NOMO-1 (cell line): Measurements from ENCODE around the gene IRAK2.
A peak's percentile ranks its signal among the peaks of the same experiment; 100 is the strongest.
"Not testable (repeated sequence)": the region's sequence is repeated elsewhere in the genome, so short reads cannot be mapped to it uniquely, and the experiment has no call there.

Experiments used
- DNase-seq, 2 experiments: peaks; one replicate each; lab custom pipeline; 2025; ENCODE audit not compliant: unreplicated experiment in 2 of 2; lab: John Stamatoyannopoulos, UW

Gene IRAK2

DNA sequence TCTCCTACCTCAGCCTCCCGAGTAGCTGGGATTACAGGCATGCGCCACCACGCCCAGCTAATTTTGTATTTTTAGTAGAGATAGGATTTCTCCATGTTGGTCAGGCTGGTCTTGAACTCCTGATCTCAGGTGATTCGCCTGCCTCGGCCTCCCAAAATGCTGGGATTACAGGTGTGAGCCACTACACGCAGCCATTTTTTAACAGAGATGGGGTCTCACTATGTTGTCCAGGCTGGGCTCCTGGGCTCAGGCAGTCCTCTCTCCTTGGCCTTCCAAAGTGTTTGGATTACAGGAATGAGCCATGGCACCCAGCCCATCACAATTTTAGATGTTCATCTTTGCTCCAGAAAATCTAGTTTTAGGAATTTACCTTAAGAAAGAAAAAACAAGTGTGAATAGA, 6.2 kb upstream of the IRAK2 start:
- DNase-seq = not testable (repeated sequence)

DNA sequence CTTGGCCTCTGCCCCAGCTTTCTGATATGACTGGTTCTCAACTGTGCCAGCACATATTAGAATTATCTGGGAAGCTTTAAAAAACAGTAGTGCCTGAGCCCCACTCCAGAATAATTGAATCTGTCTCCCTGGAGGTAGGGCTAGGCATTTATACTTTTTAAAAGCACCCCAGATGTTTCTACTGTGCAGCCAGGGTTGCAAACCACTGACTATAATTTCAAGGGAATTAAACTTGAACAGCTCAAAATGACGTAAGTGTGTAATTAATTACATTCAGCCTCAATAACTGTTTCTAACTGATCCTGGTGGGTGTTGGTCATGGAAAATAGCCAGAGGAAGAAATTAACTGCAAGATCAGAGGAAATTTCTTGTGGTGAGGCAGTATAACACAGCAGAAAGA, 4.4 kb upstream of the IRAK2 start:
- no peak for DNase-seq

- no peak for DNase-seq
These were observed 3.8 kb upstream of the IRAK2 start for GRCh38 chr3:10160925-10161324.

DNA sequence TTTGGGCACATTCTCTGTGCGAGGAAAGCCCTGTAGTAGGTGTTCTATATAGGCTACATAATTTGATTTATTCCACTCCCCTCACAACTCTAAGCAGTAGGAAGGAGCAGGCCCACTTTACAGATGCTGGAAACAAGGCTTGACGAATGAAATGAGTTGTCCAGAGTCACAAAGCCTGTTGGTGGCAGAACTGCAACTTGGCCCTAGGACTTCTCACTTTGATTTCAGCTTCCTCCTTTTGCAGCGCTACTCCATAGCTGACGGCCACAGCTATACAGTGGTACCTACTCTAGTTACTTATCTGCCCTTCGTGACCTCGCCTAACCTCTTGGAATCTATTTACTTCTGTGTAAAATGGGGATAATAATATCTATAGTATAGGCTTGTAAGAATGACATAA, 2.5 kb upstream of the IRAK2 start:
- peak; percentile 23 to 42 for DNase-seq

DNA sequence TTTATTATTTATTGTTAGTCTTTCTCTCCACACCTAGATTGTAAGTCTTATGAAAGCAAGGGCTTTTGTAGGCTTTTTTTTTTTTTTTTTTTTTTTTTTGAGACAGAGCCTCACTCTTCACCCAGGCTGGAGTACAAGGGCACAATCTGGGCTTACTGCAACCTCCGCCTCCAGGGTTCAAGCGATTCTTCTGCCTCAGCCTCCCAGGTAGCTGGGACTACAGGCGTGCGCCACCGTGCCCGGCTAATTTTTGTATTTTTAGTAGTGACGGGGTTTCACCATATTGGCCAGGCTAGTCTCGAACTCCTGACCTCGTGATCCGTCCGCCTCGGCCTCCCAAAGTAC, 546 bp upstream of the IRAK2 start:
- DNase-seq = not testable (repeated sequence)

DNA sequence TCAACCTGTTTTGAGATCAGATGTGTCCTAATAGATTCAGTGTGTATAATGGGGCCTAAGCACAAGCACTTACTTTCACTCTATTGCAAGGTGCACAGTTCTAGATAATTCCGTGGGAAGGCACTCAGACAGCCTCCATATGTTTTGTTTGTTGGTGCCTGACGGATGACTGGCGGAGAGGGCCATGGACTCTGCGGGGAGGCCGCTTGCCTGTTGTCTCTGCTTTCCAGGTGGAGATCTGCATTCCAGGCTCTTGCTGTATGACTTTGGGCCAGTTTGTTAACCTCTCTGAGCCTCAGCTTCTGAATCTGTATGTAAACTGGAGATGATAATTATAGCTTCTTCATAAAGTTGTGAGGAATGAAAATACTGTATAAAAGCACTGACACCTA, 1.5 kb downstream of the IRAK2 start:
- DNase-seq = no peak

DNA sequence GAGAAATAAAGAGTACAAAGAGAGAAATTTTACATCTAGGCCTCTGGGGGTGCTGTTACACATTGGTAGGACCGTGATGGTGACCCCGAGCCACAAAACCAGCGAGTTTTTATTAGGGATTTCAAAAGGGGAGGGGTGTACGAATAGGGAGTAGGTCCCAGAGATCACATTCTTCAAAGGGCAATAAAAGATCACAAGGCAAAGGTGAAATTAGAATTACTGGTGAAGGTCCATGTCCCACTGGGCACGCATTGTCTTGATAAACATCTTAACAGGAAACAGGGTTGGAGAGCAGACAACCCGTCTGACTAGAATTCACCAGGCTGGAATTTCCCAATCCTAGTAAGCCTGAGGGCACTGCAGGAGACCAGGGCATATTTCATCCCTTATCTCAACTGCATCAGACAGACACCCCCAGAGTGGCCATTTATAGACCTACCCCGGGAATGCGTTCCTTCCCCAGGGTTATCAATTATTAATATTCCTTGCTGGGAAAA, 4.3 kb downstream of the IRAK2 start:
- DNase-seq = no peak

GRCh38 chr3:10170915-10171478, 6.3 kb downstream of the IRAK2 start:
- DNase-seq = no peak

- DNase-seq = no peak
These were observed 8.6 kb downstream of the IRAK2 start for GRCh38 chr3:10173095-10173925.

GRCh38 chr3:10173926-10174435, 9.3 kb downstream of the IRAK2 start:
- peak in 1 of 2 experiments; percentile 51 for DNase-seq

DNA sequence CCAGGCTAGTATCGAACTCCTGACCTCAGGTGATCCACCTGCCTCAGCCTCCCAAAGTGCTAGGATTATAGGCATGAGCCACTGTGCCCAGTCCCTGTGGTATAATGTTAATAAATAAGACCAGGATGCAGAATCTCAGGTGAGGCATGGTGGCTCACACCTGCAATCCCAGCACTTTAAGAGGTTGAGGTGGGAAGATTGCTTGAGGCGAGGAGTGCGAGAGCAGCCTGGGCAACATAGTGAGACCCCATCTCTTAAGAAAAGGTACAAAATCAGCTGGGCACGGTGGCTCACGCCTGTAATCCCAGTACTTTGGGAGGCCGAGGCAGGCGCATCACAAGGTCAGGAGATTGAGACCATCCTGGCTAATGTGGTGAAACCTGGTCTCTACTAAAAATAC, 10.6 kb downstream of the IRAK2 start:
- DNase-seq = not testable (repeated sequence)

DNA sequence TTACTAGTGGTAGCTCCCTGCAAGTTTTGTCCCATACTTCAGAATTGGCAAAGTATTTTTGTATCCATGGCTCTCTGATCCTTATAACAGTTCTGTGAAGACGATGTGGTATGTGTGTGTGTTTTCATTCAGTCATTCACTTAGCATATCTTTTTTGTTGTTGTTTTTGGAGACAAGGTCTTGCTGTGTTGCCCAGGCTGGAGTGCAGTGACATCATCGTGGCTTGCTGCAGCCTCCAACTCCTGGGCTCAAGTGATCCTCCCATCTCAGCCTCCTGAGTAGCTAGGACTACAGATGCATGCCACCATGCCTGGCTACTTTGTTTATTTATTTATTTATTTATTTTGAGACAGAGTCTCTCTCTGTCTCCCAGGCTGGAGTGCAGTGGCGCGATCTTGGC, 11.4 kb downstream of the IRAK2 start:
- not testable (repeated sequence) for DNase-seq

GRCh38 chr3:10177737-10178136, 13.0 kb downstream of the IRAK2 start:
- no peak for DNase-seq

DNA sequence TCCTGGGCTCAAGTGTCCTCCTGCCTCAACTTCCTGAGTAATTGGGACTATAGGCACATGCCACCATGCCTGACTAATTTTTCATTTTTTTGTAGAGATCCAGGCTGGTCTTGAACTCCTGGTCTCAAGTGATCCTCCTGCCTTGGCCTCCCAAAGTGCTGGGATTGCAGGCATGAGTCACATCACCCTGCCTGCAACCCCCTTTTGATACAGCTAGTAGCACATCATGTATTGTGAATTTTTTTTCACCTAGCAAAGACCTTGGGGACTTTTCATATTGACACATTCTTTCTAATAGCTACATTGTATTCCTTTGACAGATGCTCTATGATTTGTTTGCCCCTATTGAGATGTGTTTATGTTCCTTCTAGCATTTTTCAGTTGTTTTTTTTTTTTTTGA, 14.2 kb downstream of the IRAK2 start:
- DNase-seq = no peak

DNA sequence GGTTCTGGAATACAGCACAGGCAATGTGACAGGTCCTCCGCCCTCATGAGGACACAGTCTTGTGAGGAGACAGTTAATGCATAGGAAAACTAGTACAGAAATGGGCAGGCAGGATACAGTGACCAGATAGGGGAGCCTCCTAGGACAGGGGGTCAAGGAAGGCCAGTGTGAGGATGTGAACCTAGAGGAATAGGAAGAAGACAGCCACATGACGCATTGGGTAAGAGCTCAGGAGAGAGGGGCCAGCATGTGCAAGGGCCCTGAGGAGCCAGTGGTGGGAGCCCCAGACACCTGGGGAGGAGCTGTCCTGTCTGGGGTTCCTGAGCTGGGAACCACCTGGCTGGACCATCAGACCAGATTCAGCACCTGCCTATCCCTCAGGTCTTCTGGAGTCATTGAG, 15.6 kb downstream of the IRAK2 start:
- no peak for DNase-seq

DNA sequence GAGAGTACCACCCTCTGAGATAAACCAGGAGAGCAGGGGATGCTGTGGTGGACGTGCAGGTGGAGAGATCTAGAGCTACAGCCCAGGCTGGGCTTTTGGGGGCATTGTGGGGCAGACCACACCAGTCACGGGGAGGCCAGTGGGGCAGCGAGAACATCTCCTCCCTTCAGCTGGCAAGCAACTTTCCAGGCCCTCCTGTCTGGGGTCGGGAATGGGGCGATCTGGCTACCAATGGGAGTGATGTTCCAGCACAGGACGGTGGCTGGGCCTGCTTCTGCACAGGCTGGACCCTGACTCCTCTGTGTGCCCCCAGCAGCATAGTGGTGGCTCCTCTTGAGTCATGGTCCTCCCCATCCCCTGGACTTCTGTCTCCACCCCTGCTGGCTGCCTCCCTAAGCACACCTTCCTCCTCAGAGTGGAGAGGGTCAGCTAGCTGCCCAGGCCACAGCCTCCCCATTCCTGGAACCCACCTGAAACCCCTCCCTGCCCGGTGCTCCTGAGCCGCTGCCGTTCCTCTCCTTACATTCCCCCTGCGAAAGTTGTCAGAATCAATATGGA, 16.1 kb downstream of the IRAK2 start:
- no peak for DNase-seq

- DNase-seq = no peak
These were observed 18.2 kb downstream of the IRAK2 start for GRCh38 chr3:10182950-10183349.

DNA sequence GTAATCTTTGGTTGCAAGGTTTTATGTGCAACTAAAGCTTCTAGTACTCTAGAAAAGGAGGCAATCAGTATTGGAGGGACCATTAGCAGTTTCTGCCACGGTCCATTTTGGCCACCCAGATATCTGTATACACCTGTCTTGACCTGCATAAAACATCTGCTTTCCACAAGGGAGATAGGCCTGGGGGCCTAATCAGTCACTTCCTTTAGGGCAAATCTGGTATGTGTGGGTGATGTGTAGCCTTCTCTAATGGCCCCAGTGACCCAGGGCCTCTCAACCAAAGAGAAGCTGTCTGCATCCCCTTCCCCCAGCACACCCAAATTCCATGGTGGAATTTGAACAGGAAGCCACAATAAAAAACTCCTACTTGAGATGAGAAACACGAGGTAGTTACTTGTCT, 19.5 kb downstream of the IRAK2 start:
- no peak for DNase-seq

DNA sequence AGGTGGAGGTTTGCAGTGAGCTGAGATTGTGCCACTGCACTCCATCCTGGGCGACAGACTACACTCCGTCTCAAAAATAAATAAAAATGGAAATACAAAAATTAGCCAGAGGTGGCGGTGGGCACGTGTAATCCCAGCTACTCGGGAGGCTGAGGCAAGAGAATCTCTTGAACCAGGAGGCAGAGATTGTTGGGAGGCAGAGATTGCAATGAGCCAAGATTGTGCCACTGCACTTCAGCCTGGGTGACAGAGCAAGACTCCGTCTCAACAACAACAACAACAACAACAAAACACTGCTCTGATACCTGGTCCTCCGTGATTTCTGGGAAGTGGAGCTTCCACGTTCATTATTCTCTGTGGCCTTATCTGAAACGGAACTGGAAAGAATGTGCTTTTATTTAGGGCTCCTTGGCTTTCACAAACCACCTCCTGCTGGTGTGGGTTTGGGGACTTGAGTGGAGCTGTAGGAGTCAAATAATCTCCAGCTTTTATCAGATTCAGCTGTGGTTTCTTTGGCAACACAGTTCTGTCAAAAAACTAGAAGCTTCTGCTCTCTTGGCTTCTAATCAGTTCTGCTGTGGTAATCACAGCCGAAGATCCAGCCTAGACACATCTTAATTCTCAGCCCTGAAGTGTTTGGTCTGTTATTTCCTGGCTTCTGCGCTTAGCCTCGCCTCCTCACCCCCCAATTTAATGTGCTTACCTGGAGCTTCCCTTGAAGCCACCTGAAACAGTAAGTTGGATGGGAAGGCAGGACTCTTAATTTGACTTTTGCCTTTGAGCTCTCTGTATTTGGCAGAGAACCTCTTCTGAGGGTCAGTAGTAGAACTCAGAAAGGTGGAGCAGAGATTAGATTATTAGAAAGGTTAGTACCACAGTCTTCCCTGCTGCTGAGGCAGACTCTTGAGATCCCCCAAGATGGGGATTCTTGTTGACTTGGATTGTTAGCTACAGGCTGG, 21.4 kb downstream of the IRAK2 start:
- DNase-seq = no peak

DNA sequence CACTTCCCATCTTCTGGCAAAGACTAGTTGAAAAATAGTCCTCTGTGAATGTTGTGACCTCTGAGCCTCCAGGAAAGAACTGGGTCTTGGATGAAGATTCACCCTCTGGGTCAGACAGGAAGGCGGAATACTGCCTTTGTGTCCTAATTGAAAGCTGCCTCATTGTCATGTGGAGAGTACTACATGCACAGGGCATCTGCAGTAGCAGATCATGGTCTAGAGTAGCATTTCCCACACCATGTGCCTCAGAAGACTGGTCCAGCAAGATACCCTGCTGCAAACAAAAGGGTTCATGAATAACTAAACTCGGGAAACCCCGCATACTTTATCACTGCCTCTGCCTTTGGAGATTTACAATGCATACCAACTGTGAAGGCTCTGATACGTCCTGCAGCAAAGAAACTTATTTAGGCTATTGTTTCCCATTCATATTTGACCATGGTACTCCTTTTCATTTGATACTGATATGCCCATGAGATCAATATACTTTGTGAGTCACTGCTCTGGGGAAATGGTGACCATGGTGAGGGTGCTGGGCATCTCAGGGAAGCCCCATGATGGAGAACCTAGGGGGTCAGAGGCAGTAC, 22.7 kb downstream of the IRAK2 start:
- no peak for DNase-seq
